SHP77 (cell line): ENCODE results near the gene PROC.
A peak's percentile ranks its signal among the peaks of the same experiment; 100 is the strongest.

ENCODE experiments used
- DNase-seq, 2 experiments: peaks; one replicate each; lab custom pipeline; 2025; lab: John Stamatoyannopoulos, UW

Gene PROC

DNA sequence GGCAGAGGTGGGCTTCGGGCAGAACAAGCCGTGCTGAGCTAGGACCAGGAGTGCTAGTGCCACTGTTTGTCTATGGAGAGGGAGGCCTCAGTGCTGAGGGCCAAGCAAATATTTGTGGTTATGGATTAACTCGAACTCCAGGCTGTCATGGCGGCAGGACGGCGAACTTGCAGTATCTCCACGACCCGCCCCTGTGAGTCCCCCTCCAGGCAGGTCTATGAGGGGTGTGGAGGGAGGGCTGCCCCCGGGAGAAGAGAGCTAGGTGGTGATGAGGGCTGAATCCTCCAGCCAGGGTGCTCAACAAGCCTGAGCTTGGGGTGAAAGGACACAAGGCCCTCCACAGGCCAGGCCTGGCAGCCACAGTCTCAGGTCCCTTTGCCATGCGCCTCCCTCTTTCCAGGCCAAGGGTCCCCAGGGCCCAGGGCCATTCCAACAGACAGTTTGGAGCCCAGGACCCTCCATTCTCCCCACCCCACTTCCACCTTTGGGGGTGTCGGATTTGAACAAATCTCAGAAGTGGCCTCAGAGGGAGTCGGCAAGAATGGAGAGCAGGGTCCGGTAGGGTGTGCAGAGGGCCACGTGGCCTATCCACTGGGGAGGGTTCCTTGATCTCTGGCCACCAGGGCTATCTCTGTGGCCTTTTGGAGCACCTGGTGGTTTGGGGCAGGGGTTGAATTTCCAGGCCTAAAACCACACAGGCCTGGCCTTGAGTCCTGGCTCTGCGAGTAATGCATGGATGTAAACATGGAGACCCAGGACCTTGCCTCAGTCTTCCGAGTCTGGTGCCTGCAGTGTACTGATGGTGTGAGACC lies at the start of gene PROC:
PROC (plus strand) TSS at position 128 of the 812 bp plus-strand sequence. CDS start 1,516 bp downstream, outside the sequence.
- DNase-seq, result no peak

DNA sequence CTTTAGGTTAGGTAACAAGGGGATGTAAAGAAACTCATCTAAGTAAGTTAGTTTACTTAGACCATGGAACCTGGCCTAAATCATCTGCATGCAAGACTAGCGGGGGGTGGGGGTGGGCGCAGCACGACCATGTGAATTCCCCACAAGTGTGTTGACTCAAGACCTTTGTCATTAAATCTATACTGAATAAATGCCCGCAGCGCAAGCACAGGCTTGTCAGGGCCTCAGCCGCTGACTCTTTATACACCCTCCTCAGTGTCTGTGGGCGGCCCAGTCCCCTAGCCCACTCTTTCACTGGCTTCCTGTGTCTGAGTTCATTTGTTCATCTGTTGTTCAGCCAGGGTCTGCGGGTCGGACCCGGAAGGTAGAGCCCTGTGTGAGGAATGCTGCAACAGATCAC lies 48.2 kb upstream of the PROC start:
- no peak for DNase-seq

DNA sequence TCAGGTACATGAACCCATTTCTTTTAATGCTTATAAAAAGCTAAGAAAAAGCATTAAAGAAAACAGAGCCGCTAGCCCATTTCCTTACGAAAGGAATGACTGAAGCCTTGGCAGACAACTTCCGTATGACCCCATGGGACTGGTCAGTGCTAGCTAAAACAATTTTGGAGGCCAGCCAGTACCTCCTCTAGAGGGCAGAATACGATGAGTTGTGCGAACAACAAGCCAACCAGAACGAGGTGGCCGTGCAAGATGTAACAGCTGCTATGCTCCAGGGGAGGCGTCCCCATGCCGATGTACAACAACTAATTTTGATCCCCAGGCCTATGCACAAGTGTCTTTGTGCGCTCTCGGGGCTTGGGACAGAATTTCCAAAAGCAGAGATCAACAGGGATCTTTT lies 47.2 kb upstream of the PROC start:
- DNase-seq, result no peak

DNA sequence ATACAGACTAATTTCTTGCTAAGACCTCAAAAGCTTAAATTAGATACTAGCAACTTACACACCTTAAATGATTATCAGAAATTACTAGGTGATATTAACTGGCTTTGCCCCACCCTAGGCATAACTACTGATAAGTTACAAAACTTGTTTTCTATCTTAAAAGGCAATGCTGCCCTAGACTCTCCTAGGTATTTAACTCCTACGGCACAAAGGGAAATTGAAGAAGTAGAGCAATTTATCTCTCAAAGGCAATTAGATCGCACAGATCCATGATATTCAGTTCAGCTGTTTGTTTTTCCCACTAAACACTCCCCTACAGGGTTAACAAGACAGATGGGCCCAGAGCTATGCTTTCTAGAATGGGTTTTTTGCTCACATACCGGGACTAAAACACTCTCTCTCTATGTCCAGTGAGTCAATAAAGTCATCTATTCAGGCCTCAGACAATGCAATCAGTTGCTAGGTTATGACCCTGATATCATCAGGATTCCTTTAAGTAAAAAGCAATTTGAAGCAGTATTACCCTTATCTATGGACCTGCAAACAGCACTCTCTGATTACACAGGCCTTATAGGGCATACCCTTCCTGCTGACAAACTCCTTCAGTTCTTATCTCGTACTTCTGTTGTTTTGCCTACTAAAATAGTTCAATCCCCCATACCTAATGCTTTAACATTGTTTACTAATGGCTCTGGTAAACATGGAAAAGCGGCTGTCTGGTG lies 44.7 kb upstream of the PROC start:
- no peak for DNase-seq

DNA sequence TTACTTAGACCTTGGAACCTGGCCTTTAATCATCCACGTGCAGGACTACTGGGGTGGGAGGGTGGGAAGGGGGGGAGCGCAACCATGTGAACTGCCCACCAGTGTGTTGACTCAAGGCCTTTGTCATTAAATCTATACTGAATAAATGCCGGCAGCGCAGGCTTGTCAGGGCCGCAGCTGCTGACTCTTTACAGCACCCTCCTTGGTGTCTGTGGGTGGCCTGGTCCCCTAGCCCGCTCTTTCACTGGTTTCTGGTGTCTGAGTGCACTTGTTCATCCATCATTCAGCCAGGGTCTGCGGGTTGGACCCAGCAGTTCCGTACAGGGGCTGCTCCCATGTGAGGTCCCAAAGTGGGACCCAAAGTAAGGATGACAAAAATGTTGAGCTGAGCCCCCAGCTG lies 42.0 kb upstream of the PROC start:
- no peak for DNase-seq

DNA sequence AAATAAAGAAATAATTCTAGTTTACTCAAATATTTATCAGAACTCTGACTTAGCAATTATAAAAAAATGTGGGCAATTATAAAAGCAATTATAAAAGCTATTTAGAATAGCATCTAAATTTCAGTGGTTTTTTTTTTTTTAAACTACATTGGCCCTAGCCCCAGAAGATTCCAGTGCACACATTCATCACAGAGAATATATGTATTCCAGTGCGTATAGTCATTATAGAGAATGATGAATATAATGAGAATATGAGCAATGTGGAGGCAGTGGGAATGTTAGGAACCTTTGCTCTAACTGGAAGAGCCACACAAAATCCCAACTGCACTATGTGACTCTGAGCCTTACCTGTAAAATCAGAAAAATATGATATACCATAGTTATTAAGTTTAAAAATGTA lies 41.0 kb upstream of the PROC start:
- no peak for DNase-seq

DNA sequence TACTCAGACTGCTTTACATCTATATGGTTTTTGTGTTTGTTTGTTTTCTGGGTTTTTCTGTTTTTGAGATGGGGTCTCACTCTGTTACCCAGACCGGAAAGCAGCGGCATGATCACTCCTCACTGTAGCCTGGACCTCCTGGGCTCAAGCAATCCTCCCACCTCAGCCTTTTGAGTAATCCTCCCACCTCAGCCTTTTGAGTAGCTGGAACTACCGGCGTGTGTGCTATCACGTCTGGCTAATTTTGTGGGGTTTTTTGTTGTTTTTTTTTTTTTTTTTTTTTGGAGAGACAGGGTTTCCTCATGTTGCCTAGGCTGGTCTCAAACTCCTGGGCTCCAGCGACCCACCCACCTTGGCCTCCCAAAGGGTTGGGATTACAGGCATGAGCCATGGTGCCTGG lies 39.5 kb upstream of the PROC start:
- no peak for DNase-seq

DNA sequence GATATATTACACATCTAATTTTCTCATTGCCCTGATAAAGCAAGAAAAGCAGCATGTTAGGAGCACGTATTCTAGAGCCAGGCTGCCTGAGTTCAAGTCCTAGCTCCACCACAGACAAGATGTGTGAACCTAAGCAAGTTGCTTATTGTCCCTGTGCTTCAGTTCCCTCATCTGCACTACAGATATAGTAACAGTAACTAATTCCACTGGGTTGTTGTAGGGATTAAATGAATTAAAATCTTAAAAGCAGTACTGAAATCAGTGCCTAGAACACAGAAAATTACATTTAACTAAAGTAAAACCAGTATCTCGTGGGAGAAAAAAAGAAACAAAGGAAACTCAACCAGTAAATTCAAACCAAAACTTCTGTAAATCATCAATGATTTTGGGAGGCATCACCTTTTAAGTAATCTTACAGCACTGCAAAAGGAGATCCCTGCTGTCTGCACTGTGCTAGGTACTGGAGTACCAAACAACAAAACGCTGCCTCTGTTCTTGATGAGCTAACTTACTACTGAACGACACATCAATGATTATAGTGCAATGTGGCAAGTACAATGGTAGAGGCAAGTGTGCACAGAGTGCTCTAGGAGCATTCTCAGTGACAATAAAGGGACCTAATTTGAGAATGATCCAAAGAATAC lies 38.4 kb upstream of the PROC start:
- no peak for DNase-seq

DNA sequence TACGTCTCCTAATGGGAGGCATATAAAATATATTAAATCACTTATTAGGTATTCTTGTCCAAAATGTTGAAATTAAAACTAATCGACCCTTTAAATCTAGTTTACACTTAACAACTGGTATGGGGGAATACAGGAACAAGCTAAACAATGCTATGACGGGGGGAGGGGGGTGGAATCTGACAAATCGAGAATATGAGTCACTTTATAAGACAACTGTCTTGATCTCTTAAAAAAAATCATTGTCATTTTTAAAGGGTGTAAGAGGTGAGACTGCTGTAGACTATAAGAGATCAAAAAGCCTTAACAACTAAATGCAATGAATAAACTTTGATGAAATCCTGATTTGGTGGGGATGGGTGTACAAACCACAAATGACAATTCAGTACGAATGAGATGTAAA lies 36.5 kb upstream of the PROC start:
- DNase-seq, result no peak

DNA sequence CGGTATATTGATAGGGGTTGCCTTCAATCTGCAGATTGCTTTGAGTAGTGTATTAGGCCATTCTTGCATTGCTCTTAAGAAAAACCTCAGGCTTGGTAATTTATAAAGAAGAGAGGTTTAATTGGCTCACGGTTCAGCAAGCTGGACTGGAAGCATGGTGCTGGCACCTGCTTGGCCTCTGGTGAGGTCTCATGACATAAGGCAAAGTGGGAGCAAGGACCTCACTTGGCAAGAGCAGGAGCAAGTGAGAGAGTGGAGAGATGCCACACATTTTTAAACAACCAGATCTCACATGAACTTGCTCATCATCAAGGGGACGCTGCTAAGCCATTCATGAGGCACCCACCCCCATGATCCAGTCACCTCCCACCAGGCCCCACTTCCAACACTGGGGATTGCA lies 35.4 kb upstream of the PROC start:
- no peak for DNase-seq

DNA sequence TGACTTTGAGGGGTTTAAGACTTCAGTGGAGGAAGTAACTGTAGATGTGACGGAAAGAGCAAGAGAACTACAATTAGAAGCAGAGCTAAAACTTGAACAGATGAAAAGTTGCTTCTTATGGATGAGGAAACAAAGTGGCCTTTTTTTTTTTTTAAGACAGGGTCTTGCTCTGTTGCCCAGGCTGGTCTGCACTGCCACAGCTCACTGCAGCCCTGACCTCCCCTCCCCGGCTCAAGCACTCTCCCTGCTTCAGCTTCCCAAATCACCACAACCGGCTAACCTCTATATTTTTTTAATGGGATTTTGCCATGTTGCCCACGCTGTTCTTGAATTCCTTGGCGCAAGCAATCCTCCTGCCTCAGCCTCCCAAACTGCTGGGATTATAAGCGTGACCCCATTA lies 33.7 kb upstream of the PROC start:
- DNase-seq, result no peak

DNA sequence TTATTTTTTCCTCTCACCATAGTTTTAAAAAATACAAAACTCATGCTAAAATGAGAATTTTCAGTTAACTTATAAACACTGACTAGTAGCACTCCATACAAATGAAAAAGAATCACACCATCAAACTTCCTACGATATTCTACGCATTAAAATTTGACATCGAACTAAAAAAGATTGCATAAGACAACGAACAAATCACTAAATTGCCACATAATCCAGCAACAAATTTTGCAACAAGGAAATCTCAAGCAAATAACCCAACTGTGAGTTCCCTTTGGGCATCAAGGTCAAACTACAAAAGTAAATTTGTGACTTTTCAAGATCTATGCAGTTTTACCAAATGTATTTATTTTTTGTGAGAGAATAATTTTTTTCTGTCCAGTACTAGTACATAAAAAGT lies 32.0 kb upstream of the PROC start:
- no peak for DNase-seq

DNA sequence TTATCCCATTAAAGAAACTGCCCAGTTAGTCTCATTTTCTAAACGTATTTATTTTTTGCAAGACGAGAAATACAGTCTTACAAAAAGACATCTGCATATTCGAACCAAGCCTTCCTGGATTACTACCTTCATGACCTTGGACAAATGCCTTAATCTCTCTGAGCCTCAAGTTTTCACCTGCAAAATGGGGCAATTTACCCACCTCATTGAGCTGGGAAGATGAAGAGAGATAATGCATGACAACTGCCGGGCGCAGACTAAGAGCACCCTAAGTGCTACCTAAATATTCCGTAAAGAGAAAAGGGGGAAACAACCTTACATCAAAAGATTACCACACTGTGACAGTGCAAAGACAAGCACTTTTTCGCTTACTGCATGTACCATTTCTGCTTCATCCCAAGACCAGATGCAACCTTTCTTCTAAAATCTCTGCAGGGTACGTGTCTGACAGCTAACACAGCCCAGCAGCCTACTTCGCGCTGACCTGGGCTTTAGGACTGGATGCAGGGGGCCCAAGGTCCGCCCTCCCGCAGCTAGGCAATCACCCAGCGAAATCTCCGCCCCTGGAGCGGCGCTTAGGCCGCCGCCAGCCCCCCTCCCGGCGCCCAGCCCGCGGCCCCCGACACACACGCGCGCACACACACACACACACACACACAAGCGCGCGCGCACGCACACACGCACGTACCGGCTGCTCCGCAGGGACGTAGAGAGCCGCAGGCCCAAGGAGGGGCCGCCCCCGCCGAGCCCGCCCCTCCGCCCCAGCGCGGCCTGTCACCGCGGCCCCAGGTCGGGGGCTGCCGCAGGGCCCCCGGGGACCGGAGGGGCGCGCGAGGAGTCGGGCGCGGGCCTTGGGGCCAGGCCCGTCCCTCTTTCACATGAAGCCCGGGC lies 31.2 kb upstream of the PROC start:
- DNase-seq, result peak; percentile 76 to 79

DNA sequence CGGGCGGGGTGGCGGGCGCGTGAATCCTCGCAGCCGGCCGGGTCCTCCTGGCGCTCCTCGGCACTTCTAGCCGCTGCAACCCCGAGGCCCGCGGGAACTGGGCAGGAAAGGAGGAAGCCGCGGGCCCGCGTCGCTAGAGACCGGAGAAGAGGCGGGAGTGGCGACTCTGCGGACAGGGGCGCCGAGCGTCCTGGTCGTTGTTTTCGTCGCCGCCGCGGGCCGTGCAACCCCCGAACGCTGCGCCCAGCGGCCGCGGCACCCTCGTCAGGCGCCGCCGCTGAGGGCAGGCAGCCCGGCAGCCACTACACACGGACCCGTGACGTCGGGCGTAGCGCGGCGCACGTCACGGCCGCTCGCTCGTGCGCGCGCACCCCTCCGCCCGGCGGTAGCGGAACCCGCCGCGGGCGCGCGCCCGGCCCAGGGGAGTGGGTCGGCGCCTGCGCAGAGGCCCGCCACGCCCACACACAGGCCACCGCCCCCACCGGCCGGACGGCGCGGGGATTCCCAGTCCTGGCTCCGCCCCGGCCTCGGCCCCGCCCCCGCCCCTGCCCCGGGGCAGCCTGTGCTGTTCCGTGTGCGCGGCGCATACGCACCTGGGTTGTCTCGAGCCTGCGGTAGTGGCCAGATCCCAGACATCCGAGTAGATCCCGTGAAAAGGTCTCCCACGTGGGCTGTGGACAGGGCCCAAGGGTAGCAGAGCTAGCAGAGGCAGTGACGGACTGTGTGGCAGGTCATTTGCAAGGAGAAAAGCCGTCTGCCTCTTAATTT lies 30.4 kb upstream of the PROC start, which contains the start of gene MAP3K2:
MAP3K2 (minus strand) TSS at position 321 of the 768 bp plus-strand sequence. CDS start 44,846 bp downstream, outside the sequence.
- DNase-seq, result peak; percentile 73 to 85

DNA sequence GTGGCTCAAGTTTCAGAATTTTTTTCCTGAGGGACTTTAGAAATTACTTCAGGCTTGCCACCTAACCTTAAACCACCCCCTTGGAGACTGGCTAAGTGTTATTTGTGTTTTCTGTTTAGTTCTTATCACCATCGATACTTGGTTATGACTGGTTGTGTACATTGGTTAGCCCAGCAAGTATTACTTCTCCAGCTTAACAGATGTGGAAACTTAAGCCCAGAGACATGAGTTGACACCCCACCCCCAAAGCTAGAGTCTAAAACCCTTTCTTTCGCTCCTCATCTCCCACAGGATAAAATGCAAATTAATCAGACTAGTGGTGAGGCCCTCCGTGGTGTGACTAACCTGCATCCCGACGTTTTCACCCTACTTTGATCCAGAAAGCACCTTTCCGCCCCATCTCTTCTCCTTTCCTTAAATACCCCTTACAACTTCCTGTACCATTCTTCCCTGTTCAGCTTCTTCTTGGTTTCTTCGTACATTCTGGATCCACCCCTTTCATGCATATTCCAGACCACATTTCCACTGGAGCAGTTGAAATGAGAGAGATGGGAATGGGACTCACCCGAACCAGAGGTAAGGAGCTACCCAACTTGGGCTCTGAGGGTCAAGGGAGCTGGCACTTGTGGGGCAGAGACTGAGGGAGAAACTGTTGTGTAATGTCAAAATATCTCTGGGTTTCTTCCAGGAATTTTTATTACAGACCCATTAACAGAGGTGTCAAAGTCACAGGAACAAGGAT lies 29.6 kb upstream of the PROC start:
- no peak for DNase-seq

DNA sequence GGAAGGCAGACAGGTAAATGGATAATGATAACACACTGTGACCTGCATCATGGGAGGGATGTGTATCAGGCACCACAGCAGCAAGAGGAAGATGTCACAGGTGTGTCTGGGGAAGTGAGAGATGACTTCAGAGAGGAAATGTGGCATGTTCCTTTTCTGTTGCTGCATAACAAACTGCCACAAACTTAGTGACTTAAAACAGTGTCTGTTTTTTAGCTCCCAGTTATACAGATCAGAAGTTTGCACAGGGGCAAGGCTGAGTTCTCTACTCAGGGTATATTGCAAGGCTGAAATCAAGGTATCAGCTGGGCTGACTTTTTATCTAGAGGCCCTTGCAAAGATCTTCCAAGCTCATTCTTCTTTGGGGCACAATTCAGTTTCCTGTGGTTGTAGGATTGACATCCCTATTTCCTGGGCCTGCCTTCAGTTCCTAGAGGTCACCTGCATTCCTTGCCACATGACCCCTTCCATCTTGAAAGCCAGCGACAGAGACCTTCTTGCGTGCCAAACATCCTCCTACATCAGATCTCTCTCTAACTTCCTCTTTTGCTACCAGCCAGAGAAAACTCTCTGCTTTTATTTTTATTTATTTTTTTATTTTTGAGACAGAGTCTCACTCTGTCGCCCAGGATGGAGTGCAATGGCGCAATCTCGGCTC lies 28.3 kb upstream of the PROC start:
- DNase-seq, result no peak

DNA sequence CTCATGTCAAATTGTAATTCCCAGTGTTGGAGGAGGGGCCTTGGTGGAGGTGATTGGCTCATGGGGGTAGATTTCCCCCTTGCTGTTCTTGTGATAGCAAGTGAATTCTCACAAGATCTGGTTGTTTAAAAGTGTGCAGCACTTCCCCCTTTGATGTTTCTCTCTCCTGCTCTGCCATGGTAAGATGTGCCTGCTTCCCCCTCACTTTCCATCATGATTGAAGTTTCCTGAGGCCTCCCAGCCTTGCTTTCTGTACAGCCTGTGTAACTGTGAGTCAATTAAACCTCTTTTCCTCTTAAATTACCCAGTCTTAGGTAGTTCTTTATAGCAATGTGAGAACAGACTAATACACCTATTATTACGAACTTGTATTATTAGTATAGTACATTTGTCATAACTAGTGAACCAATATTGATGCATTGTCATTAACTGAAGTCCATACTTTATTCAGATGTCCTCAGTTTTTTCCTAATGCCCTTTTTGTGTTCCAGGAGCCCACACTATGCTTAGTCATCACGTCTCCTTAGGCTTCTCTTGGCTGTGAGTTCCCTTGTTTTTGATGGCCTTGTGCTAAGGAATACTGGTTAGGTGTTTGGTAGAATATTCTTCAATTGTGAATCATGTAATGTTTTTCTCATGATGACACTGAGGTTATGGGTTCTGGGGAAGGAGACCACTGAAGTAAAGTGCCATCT lies 25.9 kb upstream of the PROC start:
- no peak for DNase-seq

DNA sequence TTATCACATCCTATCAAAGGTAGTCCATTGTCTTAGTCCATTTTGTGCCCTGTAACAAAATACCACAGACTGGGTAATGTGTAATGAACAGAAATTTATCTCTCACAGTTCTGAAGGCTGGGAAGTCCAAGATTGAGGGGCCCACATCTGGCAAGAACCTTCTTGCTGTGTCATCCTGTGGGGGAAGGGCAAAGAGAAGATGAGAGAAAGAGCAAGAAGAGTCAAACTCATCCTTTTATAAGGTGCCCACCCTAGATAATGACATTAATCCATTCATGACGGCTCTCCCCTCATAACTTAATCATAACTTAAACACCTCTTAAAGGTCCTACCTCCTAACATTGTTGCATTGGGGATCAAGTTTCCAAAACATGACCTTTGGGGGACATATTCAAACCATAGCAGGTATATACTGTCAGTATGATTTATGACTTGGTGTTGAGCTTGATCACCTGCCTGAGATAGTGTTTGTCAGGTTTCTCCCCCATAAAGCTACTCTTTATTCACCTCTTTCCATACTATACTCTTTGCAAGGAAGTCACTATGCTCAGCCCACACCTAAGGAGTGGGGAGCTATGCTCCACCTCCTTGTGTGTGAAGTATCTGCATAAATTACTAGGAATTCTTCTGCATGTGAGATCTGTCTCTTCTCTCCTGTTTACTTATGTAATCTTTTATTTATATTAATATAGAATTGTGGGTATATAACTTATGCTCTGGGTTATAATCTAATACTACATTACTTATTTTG lies 25.2 kb upstream of the PROC start:
- no peak for DNase-seq
